Epithelial cell of proximal tubule (primary cell): ENCODE measurements around the gene PRR35. TPM values are rescaled to one million over a fixed set of nuclear protein-coding genes. Genes with fewer than 3 reads are reported as not detected.

ENCODE experiments used
- DNase-seq: peaks from one replicate; pipeline ENCODE4 v3.0.0-alpha.2; 2011; ENCODE audit warnings: low read depth
- H3K4me3 ChIP-seq: 2 replicates; pipeline ENCODE4 v1.5.1; 2011; ENCODE audit warnings: low read depth, mild to moderate bottlenecking, low read length
- CTCF ChIP-seq: conservative IDR thresholded peaks from 2 replicates; pipeline ENCODE4 v1.5.1; 2012; ENCODE audit warnings: low read depth, mild to moderate bottlenecking, low read length
- total RNA-seq: library from RNA; depleted of rRNA; stranded (reverse); fragments of >200 nt; gene quantifications from 2 replicates; pipeline ENCODE4 v1.2.3, GENCODE V29; 2015

PRR35 gene
- total RNA-seq, 1 donor from 2014 or later = not detected

- no peak for DNase-seq
- TF ChIP-seq CTCF = no peak
- H3K4me3 ChIP-seq = no peak overlapping the region
Observed at GRCh38 chr16:580141-580945, 20.1 kb downstream of the PRR35 start.

- DNase-seq = no peak
- H3K4me3 ChIP-seq = no peak overlapping the region
- TF ChIP-seq CTCF = no peak
Observed at GRCh38 chr16:580946-581498, 20.8 kb downstream of the PRR35 start.

DNA sequence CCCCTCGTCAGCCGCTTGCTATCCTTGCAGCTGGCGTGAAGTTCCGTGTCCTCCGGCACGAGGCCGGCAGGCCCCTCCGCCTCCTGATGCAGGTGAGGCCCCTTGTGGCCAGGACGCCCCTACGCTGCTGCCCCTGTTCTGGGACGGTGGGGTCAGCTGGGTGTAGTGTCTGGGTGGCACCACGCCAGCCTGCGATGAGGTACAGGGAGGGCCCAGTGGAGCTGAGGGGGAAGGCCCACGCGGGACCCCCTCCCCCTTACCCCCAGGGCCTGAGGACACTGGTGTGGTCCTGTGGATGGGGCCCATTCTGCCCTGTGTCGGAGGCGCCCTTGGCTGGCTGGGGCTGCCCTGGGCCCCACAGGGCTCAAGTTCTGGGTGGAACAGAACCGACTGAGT, 22.0 kb downstream of the PRR35 start:
- H3K4me3 ChIP-seq = no peak overlapping the region
- no peak for DNase-seq
- no peak for TF ChIP-seq CTCF

DNA sequence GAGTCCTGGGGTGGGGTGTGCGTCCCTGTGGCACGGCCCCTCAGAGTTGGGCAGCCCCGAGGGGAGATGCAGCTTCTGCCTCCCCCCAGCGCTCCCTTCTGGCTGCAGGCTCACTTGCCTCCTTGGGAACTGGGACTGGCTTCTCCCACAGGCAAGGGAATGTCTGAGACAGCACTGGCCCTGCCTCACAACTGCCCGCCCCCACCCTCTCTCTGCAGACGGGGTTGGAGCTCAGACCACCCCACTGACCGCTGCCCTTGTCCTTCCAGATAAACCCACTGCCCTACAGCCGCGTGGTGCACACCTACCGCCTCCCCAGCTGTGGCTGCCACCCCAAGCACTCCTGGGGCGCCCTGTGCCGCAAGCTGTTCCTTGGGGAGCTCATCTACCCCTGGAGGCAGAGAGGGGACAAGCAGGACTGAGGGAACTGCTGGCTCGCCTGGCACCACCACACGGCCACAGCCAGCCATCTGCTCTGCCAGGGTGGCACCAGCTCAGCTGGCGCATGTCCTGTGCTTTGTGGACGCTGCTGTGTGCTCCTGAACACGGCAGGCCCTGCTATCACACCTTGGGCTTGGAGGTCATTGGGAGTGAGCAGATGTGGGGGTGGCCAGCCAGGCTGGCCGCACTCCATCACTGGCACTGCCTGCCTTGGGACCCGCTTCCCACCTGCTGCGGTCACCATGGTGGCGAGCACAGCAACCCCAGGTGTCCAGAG, 22.6 kb downstream of the PRR35 start:
- TF ChIP-seq CTCF = no peak
- H3K4me3 ChIP-seq = no peak overlapping the region
- DNase-seq = no peak

DNA sequence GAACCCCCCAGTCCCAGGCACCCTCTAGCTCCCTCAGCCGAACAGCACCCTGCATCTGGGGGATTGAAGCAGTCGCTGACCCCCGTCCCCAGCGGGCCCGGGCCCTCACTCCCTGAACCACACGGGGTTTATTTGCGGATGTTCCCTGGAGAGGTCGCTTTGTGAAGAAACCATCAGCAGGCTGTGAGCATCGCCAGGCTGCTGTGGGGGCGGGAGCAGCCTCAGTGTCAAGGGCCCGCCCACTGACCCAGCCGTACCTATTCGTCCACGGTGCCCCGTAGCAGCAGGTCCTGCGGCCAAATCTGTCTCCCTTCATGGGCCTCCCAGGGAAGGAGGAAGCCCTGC, 23.2 kb downstream of the PRR35 start:
- no peak overlapping the region for H3K4me3 ChIP-seq
- no peak for DNase-seq
- no peak for TF ChIP-seq CTCF

- TF ChIP-seq CTCF = no peak
- H3K4me3 ChIP-seq = no peak overlapping the region
- no peak for DNase-seq
Observed at GRCh38 chr16:583815-584591, 23.8 kb downstream of the PRR35 start.
